HepG2 (cell line): Measurements from ENCODE around the gene SYNGR2. TPM values are rescaled to one million over a fixed set of nuclear protein-coding genes. Genes with fewer than 3 reads are reported as not detected.
A peak's percentile ranks its signal among the peaks of the same experiment; 100 is the strongest.

Source experiments
- ATAC-seq: fragments of 200-7000 bp; cut with Tn5 transposase; 3 replicates; pipeline ENCODE4 v1.9.1; 2020; ENCODE audit warnings: mild to moderate bottlenecking, moderate library complexity
- BruUV-seq: library from RNA; stranded (reverse); fragments of 400-500 nt; replicated peaks from 2 replicates; lab custom pipeline; 2021; lab: Mats Ljungman, UMichigan
- CTCF ChIA-PET: fragments of 300-600 bp; formaldehyde crosslinking; extraction: SDS; loops from one replicate; lab custom pipeline; 2021; ENCODE audit warnings: low total read pairs, inconsistent platforms, low intra/inter-chr PET ratio; lab: Yijun Ruan, JAX
- POLR2A ChIA-PET: fragments of 350-600 bp; sonication (Branson Sonifier 250); formaldehyde crosslinking; loops from one replicate; lab custom pipeline; 2020; ENCODE audit warnings: antibody characterized with exemption, inconsistent platforms; lab: Yijun Ruan, JAX
- DNase-seq: peaks from one replicate; pipeline ENCODE4 v3.0.0-alpha.2; 2015; ENCODE audit warnings: low spot score
- FAIRE-seq: peaks from 3 replicates; lab custom pipeline; 2011; peaks lifted over from hg19 to GRCh38; lab: Jason Lieb, UNC
- H2AFZ ChIP-seq: one replicate; pipeline ENCODE4 v1.6.1; 2011; ENCODE audit warnings: low read length, inconsistent platforms
- H3K27ac ChIP-seq: fragments of 300-600 bp; 3 replicates; pipeline ENCODE4 v1.8.0; 2011; ENCODE audit warnings: mixed run types, mild to moderate bottlenecking, mixed read lengths, low read length, inconsistent platforms; ENCODE audit not compliant: insufficient read depth; ENCODE audit errors: extremely low read length
- H3K27me3 ChIP-seq, 2 experiments: fragments of 200-600 bp in 1 of 2; 2 replicates in 1 of 2; 3 replicates in 1 of 2; pipeline versions ENCODE4 v1.6.0 to v1.8.0; 2011; ENCODE audit warnings: low read length in 2 of 2, mild to moderate bottlenecking in 2 of 2, moderate library complexity in 2 of 2, inconsistent platforms in 1 of 2; ENCODE audit not compliant: insufficient read depth in 2 of 2, control insufficient read depth in 1 of 2
- H3K36me3 ChIP-seq, 2 experiments: fragments of 200-600 bp in 1 of 2; replicated peaks in 1 of 2; 2 replicates in 1 of 2; 3 replicates in 1 of 2; pipeline versions ENCODE4 v1.5.1 to v1.8.0; 2011; ENCODE audit warnings: low read length in 2 of 2, inconsistent platforms in 1 of 2; ENCODE audit not compliant: insufficient read depth in 2 of 2, control insufficient read depth in 1 of 2
- H3K4me1 ChIP-seq: 2 replicates; pipeline ENCODE4 v1.5.1; 2012; ENCODE audit warnings: low read length, inconsistent platforms; ENCODE audit not compliant: insufficient read depth
- H3K4me2 ChIP-seq: 2 replicates; pipeline ENCODE4 v1.6.0; 2011; ENCODE audit warnings: low read depth, low read length, inconsistent platforms
- H3K4me3 ChIP-seq, 3 experiments: fragments of 200-600 bp in 1 of 3; sonication (generic), shearing (Covaris generic) in 1 of 3; replicated peaks in 1 of 3; 2 replicates each; pipeline ENCODE4 v1.5.1; 2011 to 2016; ENCODE audit warnings: low read length in 3 of 3, inconsistent platforms in 2 of 3, low read depth in 2 of 3, mild to moderate bottlenecking in 2 of 3, control low read depth in 1 of 3, mixed read lengths in 1 of 3; ENCODE audit not compliant: insufficient read depth in 1 of 3
- H3K79me2 ChIP-seq: one replicate; pipeline ENCODE4 v1.6.1; 2011; ENCODE audit warnings: low read length, inconsistent platforms; ENCODE audit not compliant: insufficient read depth
- H3K9ac ChIP-seq: 2 replicates; pipeline ENCODE4 v1.6.0; 2011; ENCODE audit warnings: mild to moderate bottlenecking, low read depth, low read length, inconsistent platforms; ENCODE audit not compliant: insufficient read depth
- H3K9me3 ChIP-seq: 2 replicates; pipeline ENCODE4 v1.5.1; 2012; ENCODE audit warnings: mild to moderate bottlenecking, low read length
- H4K20me1 ChIP-seq: 2 replicates; pipeline ENCODE4 v1.6.0; 2011; ENCODE audit warnings: inconsistent platforms, mild to moderate bottlenecking, low read length, moderate library complexity; ENCODE audit not compliant: insufficient read depth
- ETV5 ChIP-seq: IDR thresholded peaks from 2 replicates; pipeline ENCODE4 v1.6.1; 2018; ENCODE audit warnings: missing biosample characterization, missing genetic modification reagents, inconsistent platforms, borderline replicate concordance
- FOXJ3 ChIP-seq: sonication (generic); formaldehyde crosslinking; IDR thresholded peaks from 2 replicates; pipeline ENCODE4 v1.4.0; 2020; ENCODE audit warnings: missing genetic modification reagents, mild to moderate bottlenecking, borderline replicate concordance
- SP5 ChIP-seq: IDR thresholded peaks from 2 replicates; pipeline ENCODE4 v1.6.1; 2016; ENCODE audit warnings: low read depth, borderline replicate concordance
- ZBTB7A ChIP-seq: sonication (generic); formaldehyde crosslinking; IDR thresholded peaks from 2 replicates; pipeline ENCODE4 v1.8.0; 2022; ENCODE audit warnings: mild to moderate bottlenecking, missing genetic modification reagents
- ZNF121 ChIP-seq: sonication (generic); formaldehyde crosslinking; IDR thresholded peaks from 2 replicates; pipeline ENCODE4 v1.5.0; 2020; ENCODE audit warnings: mild to moderate bottlenecking, missing genetic modification reagents
- ZNF44 ChIP-seq: sonication (generic); formaldehyde crosslinking; IDR thresholded peaks from 2 replicates; pipeline ENCODE4 v1.5.1; 2020; ENCODE audit warnings: mild to moderate bottlenecking, missing genetic modification reagents
- ZNF598 ChIP-seq: sonication (generic); formaldehyde crosslinking; IDR thresholded peaks from 2 replicates; pipeline ENCODE4 v1.5.1; 2020; ENCODE audit warnings: mild to moderate bottlenecking, missing genetic modification reagents, borderline replicate concordance
- ZNF747 ChIP-seq: sonication (generic); formaldehyde crosslinking; IDR thresholded peaks from 2 replicates; pipeline ENCODE4 v1.8.1; 2023; ENCODE audit warnings: missing genetic modification reagents, mild to moderate bottlenecking, borderline replicate concordance
- WGBS: methylation state at CpG from one replicate; pipeline ENCODE4 v1.1.6; 2017; ENCODE audit warnings: low lambda C conversion rate; 5-methylcytosine and 5-hydroxymethylcytosine counted together
- in situ Hi-C: cut with HindIII; loops from 2 replicates; pipeline ENCODE4 v1.10.0; 2017; ENCODE audit warnings: low pct_unique_long_range_greater_than_20kb; ENCODE audit not compliant: extremely low pct_ligation_motif_present
- intact Hi-C: fragments of 100-400 bp; cut with micrococcal nuclease; formaldehyde crosslinking; loops from one replicate; pipeline ENCODE4 v1.10.0; 2022; ENCODE audit not compliant: unreplicated experiment
- polyA plus RNA-seq, 8 experiments: library from polyadenylated mRNA; depleted of rRNA in 3 of 8; stranded (reverse) in 7 of 8; unstranded in 1 of 8; fragments of >200 nt; fragmentation: Illumina TruSeq in 4 of 8; extraction: Trizol in 4 of 8; gene quantifications; 2 replicates each; pipeline versions ENCODE4 v1.2.1 to v1.2.3, GENCODE V29; 2011 to 2016; ENCODE audit warnings: low read depth in 4 of 8, missing spikeins in 1 of 8, mixed read lengths in 1 of 8; ENCODE audit not compliant: insufficient read depth in 1 of 8
- total RNA-seq, 5 experiments: library from RNA; depleted of rRNA; stranded (reverse); fragments of >200 nt; fragmentation: Illumina TruSeq; extraction: Trizol; gene quantifications; 2 replicates each; pipeline ENCODE4 v1.2.3, GENCODE V29; 2016; ENCODE audit warnings: low read depth in 1 of 5

Gene SYNGR2
- total and polyA plus RNA-seq, 2 of the 13 experiments (the other 11 are each of a cell fraction or from before 2014, with no cell fraction given), result 46.7 to 170 TPM

DNA sequence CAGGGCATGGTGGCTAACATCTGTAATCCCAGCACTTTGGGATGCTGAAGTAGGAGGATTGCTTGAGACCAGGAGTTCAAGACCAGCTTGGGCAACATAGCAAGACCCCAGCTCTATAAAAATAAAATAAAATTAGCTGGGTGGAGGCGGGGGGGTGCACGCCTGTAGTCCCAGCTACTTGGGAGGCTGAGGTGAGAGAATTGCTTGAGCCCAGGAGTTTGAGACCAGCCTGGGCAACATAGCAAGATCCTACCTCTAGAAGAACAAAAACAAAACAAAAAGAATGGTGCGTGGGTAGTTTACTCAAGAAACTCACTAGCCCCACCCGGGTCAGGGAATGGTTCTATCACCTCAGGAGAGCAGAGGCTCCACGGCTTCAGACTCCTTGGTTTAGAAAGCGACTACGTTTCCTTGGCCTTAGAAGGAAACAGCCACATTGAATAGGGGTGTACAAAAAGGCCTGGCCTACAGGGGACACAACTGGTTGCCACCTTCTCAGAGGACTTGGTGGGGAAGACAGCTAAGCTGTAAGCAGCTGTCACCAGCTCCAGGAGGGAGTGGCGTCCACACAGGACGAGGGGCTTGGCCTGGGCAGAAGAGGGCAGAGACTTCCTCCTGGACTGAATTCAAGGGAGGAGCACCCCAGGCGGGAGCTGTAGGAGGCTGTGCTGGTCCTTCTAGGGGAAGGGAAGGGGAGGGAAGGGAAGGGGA, 17.8 kb downstream of the SYNGR2 start:
- Histone ChIP-seq H3K4me3 (peak overlapping the region; percentile 43 to 94 (median 84)), H3K4me1 (peaks cover 62% of the 10 kb centered on the region), H3K27ac (peak overlapping the region; percentile 78), H3K79me2 (peaks cover 59% of the 10 kb centered on the region), H3K9ac (peak overlapping the region; percentile 74), H2AFZ (no peak overlapping the region), H3K9me3 (no peaks in the 10 kb centered on the region), H3K36me3 (peaks cover 7 to 50% of the 10 kb centered on the region in 2 experiments; a peak in 4 of 5 replicates), H3K27me3 (no peaks in the 10 kb centered on the region; a peak in 1 of 5 replicates), H4K20me1 (peaks cover 32% of the 10 kb centered on the region), H3K4me2 (peak overlapping the region; percentile 99)
- intact Hi-C loops (loop anchor here (2.0 to 5.0 kb wide), 2 partner anchors 17 to 74 kb away; partner anchors contain the start of gene SYNGR2), in situ Hi-C loops (loop anchor here (5.0 kb wide), 1 partner anchor 74 kb away; no protein-coding TSS in a partner anchor)
- no peak for DNase-seq
- no TSS peak for BruUV-seq
- peak; percentile 23 for FAIRE-seq
- CTCF ChIA-PET, result interaction anchor here (1.0 kb wide), 1 partner anchor 46 kb away, joined by 3 read pairs; no protein-coding TSS in a partner anchor
- POLR2A ChIA-PET, result interaction anchor here (0.9 to 3.5 kb wide), 22 partner anchors 9 to 235 kb away, joined by 3 to 28 read pairs (median 6); partner anchors contain the start of genes TMC6, TMC8 and TNRC6C
- WGBS, result 48% methylated on average over 10 of the region's 10 CpGs
- ATAC-seq, result peak; percentile 14
- TF ChIP-seq ZNF44 (0 out of 2 replicates have a peak, but pooled peaks have one; percentile 56), ZNF747 (no peak), FOXJ3 (no peak), SP5 (CRISPR knock-in tag) (0 out of 2 replicates have a peak, but pooled peaks have one; percentile 11), ZBTB7A (0 out of 2 replicates have a peak, but pooled peaks have one; percentile 7), ETV5 (CRISPR knock-in tag) (0 out of 2 replicates have a peak, but pooled peaks have one; percentile 11), ZNF598 (CRISPR knock-in tag) (0 out of 2 replicates have a peak, but pooled peaks have one; percentile 21), ZNF121 (peak; percentile 90)
